ENCODE results near the gene NEAT1.

DNA sequence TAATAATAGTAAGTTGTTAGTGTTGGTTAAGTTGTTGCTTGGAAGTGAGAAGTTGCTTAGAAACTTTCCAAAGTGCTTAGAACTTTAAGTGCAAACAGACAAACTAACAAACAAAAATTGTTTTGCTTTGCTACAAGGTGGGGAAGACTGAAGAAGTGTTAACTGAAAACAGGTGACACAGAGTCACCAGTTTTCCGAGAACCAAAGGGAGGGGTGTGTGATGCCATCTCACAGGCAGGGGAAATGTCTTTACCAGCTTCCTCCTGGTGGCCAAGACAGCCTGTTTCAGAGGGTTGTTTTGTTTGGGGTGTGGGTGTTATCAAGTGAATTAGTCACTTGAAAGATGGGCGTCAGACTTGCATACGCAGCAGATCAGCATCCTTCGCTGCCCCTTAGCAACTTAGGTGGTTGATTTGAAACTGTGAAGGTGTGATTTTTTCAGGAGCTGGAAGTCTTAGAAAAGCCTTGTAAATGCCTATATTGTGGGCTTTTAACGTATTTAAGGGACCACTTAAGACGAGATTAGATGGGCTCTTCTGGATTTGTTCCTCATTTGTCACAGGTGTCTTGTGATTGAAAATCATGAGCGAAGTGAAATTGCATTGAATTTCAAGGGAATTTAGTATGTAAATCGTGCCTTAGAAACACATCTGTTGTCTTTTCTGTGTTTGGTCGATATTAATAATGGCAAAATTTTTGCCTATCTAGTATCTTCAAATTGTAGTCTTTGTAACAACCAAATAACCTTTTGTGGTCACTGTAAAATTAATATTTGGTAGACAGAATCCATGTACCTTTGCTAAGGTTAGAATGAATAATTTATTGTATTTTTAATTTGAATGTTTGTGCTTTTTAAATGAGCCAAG lies 2.7 kb downstream of the NEAT1 start:
- TF ChIP-seq EP300 (IDR thresholded peaks at IDR 0.05) (no peak), POLR2AphosphoS5 (IDR thresholded peaks at IDR 0.05) (peak; percentile 82), POLR2A (IDR thresholded peaks at IDR 0.05) (peak; percentile 43 to 70)

All from gastroesophageal sphincter (tissue), 2 donors.